Spleen (tissue), 7 donors: ENCODE results near the gene FAM169A.

Experiments used
- POLR2A ChIP-seq, 3 donors: fragments of 450-650 bp; IDR thresholded peaks; one replicate each; pipeline ENCODE4 v1.5.1; 2017; ENCODE audit warnings: antibody characterized with exemption in 3 of 3, mild to moderate bottlenecking in 1 of 3
- TF ChIP-seq, protein P1 (sequence below), 11 experiments: fragments of 200-600 bp in 7 of 11; fragments of 450-650 bp in 4 of 11; sonication (generic) in 4 of 11; IDR thresholded peaks in 8 of 11; conservative IDR thresholded peaks in 3 of 11; 1 replicate in 7 of 11; 2 replicates in 4 of 11; pipeline versions ENCODE4 v1.4.0 to v1.8.0; 2016 to 2021; ENCODE audit warnings: antibody characterized with exemption in 11 of 11, inconsistent platforms in 4 of 11, mild to moderate bottlenecking in 1 of 11
- donor health status: DM: no; HTN: no; CAD: no; lungs with moderate emphysema.
- donor health status: DM: no; HTN: no; CAD: no.
- donor health status: DM: no; HTN: no; CAD: no.

DNA sequence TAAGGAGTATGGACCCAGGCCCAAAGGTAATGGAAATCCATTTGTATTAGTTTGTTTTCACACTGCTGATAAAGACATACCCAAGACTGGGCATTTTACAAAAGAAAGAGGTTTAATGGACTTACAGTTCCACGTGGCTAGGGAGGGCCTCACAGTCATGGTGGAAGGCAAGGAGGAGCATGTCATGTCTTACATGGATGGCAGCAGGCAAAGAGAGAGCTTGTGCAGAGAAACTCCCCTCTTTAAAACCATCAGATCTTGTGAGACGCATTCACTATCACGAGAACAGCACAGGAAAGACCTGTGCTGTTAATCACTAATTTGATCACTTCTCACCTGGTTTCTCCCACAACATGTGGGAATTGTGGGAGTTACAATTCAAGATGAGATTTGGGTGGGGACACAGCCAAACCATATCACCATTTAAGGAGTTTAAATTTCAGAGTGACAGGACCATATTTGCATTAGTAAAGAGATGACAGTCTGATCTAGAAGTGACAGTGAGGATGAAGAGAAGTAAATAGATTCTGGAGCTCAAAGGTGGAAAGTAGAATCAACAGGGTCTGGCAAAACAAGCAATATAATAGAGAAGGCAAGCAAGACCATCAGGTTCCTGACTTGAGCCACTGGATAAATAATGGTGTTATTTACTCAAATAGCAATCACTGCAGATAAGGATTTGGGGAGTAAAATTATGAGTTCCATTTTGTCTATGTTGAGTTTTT is 7.5 kb upstream of the FAM169A start:
- no peak for TF ChIP-seq POLR2A (IDR thresholded peaks at IDR 0.05)
- TF ChIP-seq, protein P1, sequence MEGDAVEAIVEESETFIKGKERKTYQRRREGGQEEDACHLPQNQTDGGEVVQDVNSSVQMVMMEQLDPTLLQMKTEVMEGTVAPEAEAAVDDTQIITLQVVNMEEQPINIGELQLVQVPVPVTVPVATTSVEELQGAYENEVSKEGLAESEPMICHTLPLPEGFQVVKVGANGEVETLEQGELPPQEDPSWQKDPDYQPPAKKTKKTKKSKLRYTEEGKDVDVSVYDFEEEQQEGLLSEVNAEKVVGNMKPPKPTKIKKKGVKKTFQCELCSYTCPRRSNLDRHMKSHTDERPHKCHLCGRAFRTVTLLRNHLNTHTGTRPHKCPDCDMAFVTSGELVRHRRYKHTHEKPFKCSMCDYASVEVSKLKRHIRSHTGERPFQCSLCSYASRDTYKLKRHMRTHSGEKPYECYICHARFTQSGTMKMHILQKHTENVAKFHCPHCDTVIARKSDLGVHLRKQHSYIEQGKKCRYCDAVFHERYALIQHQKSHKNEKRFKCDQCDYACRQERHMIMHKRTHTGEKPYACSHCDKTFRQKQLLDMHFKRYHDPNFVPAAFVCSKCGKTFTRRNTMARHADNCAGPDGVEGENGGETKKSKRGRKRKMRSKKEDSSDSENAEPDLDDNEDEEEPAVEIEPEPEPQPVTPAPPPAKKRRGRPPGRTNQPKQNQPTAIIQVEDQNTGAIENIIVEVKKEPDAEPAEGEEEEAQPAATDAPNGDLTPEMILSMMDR (IDR thresholded peaks at IDR 0.05 in 8 of 11, conservative IDR thresholded peaks at IDR 0.05 in 3 of 11), result no peak
